HG02943 (cell line): ENCODE data around the gene LRMDA.

Source experiments
- ATAC-seq: cut with Tn5 transposase; IDR thresholded peaks from one replicate; pipeline ENCODE4 v1.9.1; 2021; ENCODE audit warnings: mild to moderate bottlenecking, low read depth, moderate library complexity; ENCODE audit not compliant: unreplicated experiment

Gene LRMDA

GRCh38 chr10:76459016-76459730 lies 1027.7 kb downstream of the LRMDA start:
- no peak for ATAC-seq

- no peak for ATAC-seq
These were observed 1029.6 kb downstream of the LRMDA start for GRCh38 chr10:76461024-76461423.

- no peak for ATAC-seq
These were observed 1031.7 kb downstream of the LRMDA start for GRCh38 chr10:76463111-76463510.

- no peak for ATAC-seq
These were observed 1035.5 kb downstream of the LRMDA start for GRCh38 chr10:76466836-76467503.

- ATAC-seq, result no peak
These were observed 1038.3 kb downstream of the LRMDA start for GRCh38 chr10:76469675-76470074.

GRCh38 chr10:76479103-76479790 lies 1047.8 kb downstream of the LRMDA start:
- no peak for ATAC-seq

- no peak for ATAC-seq
These were observed 1049.8 kb downstream of the LRMDA start for GRCh38 chr10:76481178-76481577.

- ATAC-seq, result no peak
These were observed 1056.2 kb downstream of the LRMDA start for GRCh38 chr10:76487582-76487981.

GRCh38 chr10:76488602-76489001 lies 1057.2 kb downstream of the LRMDA start:
- no peak for ATAC-seq

GRCh38 chr10:76491216-76491615 lies 1059.8 kb downstream of the LRMDA start:
- no peak for ATAC-seq

GRCh38 chr10:76492026-76492425 lies 1060.6 kb downstream of the LRMDA start:
- no peak for ATAC-seq

GRCh38 chr10:76492678-76493472 lies 1061.5 kb downstream of the LRMDA start:
- ATAC-seq, result no peak

GRCh38 chr10:76497666-76498065 lies 1066.2 kb downstream of the LRMDA start:
- ATAC-seq, result no peak

GRCh38 chr10:76504823-76505222 lies 1073.4 kb downstream of the LRMDA start:
- ATAC-seq, result no peak

GRCh38 chr10:76509446-76509845 lies 1078.0 kb downstream of the LRMDA start:
- ATAC-seq, result no peak

- ATAC-seq, result no peak
These were observed 1082.9 kb downstream of the LRMDA start for GRCh38 chr10:76514321-76514720.

GRCh38 chr10:76514869-76515268 lies 1083.4 kb downstream of the LRMDA start:
- no peak for ATAC-seq

- no peak for ATAC-seq
These were observed 1091.1 kb downstream of the LRMDA start for GRCh38 chr10:76522547-76522946.

GRCh38 chr10:76523246-76523645 lies 1091.8 kb downstream of the LRMDA start:
- no peak for ATAC-seq

GRCh38 chr10:76523791-76524351 lies 1092.4 kb downstream of the LRMDA start:
- no peak for ATAC-seq
